Measurements from ENCODE around the gene DCLK1. TPM values are rescaled to one million over a fixed set of nuclear protein-coding genes. Genes with fewer than 3 reads are reported as not detected.

Gene DCLK1
- total RNA-seq, 5 donors from 2014 or later (not counting 1 experiment from before 2014, with no cell fraction given), result 0.03 to 0.09 TPM; not detected in 3

- Histone ChIP-seq H3K27me3 (replicated peaks in 1 of 2; ENCODE audit: control insufficient read depth in 2 of 2, extremely low read depth in 1 of 2, insufficient read depth in 2 of 2, low read length in 1 of 2) (no peaks in the 10 kb centered on the region), H3K27ac (ENCODE audit: low read length) (no peak overlapping the region), H3K4me3 (ENCODE audit: control insufficient read depth in 1 of 2, extremely low read depth in 1 of 2, low read length in 1 of 2) (no peak overlapping the region), H3K4me1 (ENCODE audit: control insufficient read depth in 1 of 2, extremely low read depth in 1 of 2, insufficient read depth in 2 of 2, low read length in 2 of 2) (no peaks in the 10 kb centered on the region), H3K9me3 (no peaks in the 10 kb centered on the region), H3K36me3 (ENCODE audit: control insufficient read depth in 2 of 2, extremely low read depth in 1 of 2, insufficient read depth in 1 of 2, low read length in 1 of 2) (no peaks in the 10 kb centered on the region)
- WGBS (ENCODE audit: insufficient coverage), result 100% methylated on average over 1 of the region's 5 CpGs
- CTCF ChIA-PET, result no interaction called here
- peaks cover 0 to 13% (median 8%) of the 10 kb centered on the region in 3 donors for H3K9me3 Mint-ChIP-seq
- ATAC-seq (replicated peaks in 1 of 4) (no peak), DNase-seq (no peak)
- no peaks in the 10 kb centered on the region for H3K4me1 Mint-ChIP-seq
- H3K27me3 Mint-ChIP-seq, result peaks cover 0 to 7% of the 10 kb centered on the region in 2 donors
- no peaks in the 10 kb centered on the region for H3K36me3 Mint-ChIP-seq
- POLR2A ChIA-PET, result no interaction called here
- no peak overlapping the region for H3K27ac Mint-ChIP-seq
- no peak overlapping the region for H3K4me3 Mint-ChIP-seq
These were observed 389.5 kb downstream of the DCLK1 start for GRCh38 chr13:35741657-35742056.

- H3K36me3 Mint-ChIP-seq, result no peaks in the 10 kb centered on the region
- no peak for DNase-seq
- H3K4me1 Mint-ChIP-seq, result no peaks in the 10 kb centered on the region
- no peak overlapping the region for H3K27ac Mint-ChIP-seq
- H3K4me3 ChIP-seq (ENCODE audit: control insufficient read depth in 1 of 2, extremely low read depth in 1 of 2, low read length in 1 of 2), result no peak overlapping the region
- POLR2A ChIA-PET, result no interaction called here
- H3K9me3 Mint-ChIP-seq, result peaks cover 0 to 13% (median 8%) of the 10 kb centered on the region in 3 donors
- no peak for ATAC-seq (replicated peaks in 1 of 4)
- no peaks in the 10 kb centered on the region for H3K4me1 ChIP-seq (ENCODE audit: control insufficient read depth in 1 of 2, extremely low read depth in 1 of 2, insufficient read depth in 2 of 2, low read length in 2 of 2)
- no peaks in the 10 kb centered on the region for H3K36me3 ChIP-seq (ENCODE audit: control insufficient read depth in 2 of 2, extremely low read depth in 1 of 2, insufficient read depth in 1 of 2, low read length in 1 of 2)
- peaks cover 0 to 7% of the 10 kb centered on the region in 2 donors for H3K27me3 Mint-ChIP-seq
- 40% methylated on average over 2 of the region's 2 CpGs for WGBS (ENCODE audit: insufficient coverage)
- H3K4me3 Mint-ChIP-seq, result no peak overlapping the region
- H3K27me3 ChIP-seq (replicated peaks in 1 of 2; ENCODE audit: control insufficient read depth in 2 of 2, extremely low read depth in 1 of 2, insufficient read depth in 2 of 2, low read length in 1 of 2), result no peaks in the 10 kb centered on the region
- no peak overlapping the region for H3K27ac ChIP-seq (ENCODE audit: low read length)
- CTCF ChIA-PET, result no interaction called here
- H3K9me3 ChIP-seq, result no peaks in the 10 kb centered on the region
These were observed 394.3 kb downstream of the DCLK1 start for GRCh38 chr13:35736876-35737275.

DNA sequence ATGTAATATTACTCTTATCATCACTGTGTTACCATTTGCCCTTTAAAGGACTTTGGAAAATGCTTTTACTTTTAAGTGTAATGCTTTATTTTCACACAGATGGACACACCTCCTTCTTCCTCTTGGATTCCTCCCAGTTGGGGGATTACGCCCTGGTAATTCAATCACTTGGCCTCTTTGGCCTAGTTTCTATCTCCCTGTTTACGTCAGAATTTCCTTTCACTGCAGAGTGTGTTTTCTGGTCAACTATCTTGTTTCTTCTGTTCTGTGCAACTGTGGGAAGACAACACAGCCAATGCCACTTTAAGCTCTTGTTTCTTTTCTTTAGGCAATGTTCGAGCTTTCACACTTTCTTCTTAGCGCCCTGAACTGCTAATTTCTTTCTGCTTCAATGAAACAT is 397.4 kb downstream of the DCLK1 start:
- Histone ChIP-seq H3K9me3 (no peaks in the 10 kb centered on the region), H3K27ac (ENCODE audit: low read length) (no peak overlapping the region), H3K4me1 (ENCODE audit: control insufficient read depth in 1 of 2, extremely low read depth in 1 of 2, insufficient read depth in 2 of 2, low read length in 2 of 2) (no peaks in the 10 kb centered on the region), H3K4me3 (ENCODE audit: control insufficient read depth in 1 of 2, extremely low read depth in 1 of 2, low read length in 1 of 2) (no peak overlapping the region), H3K36me3 (ENCODE audit: control insufficient read depth in 2 of 2, extremely low read depth in 1 of 2, insufficient read depth in 1 of 2, low read length in 1 of 2) (no peaks in the 10 kb centered on the region), H3K27me3 (replicated peaks in 1 of 2; ENCODE audit: control insufficient read depth in 2 of 2, extremely low read depth in 1 of 2, insufficient read depth in 2 of 2, low read length in 1 of 2) (no peaks in the 10 kb centered on the region)
- WGBS (ENCODE audit: insufficient coverage), result 85% methylated on average over 3 of the region's 4 CpGs
- H3K4me3 Mint-ChIP-seq, result no peak overlapping the region
- ChIA-PET POLR2A (interaction anchor here in 1 of 2 donors (0.6 kb wide), 1 partner anchor 275 kb away, joined by 3 read pairs; no protein-coding TSS in a partner anchor), CTCF (no interaction called here)
- DNase-seq, result no peak
- no peaks in the 10 kb centered on the region for H3K4me1 Mint-ChIP-seq
- H3K27ac Mint-ChIP-seq, result no peak overlapping the region
- no peaks in the 10 kb centered on the region for H3K27me3 Mint-ChIP-seq
- no peak for ATAC-seq (replicated peaks in 1 of 4)
- H3K36me3 Mint-ChIP-seq, result no peaks in the 10 kb centered on the region
- no peaks in the 10 kb centered on the region for H3K9me3 Mint-ChIP-seq

DNA sequence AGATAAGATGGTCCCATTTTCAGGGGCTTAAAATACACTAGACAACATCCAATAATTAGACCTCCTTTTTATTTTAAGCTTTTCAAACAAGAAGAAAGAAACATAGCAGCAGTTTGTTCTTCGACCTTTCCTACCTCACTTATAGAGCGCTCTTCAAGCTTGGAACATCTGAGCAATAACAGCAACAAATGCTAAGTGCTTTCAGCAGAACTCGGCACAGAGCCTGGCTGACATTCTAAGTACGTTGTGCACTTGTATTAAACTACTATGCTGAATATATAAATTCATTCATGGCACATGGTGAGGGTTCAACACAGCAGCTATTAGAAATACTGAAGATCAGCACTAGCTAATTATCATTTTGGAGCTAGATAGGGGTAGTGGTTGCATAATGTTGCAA is 398.6 kb downstream of the DCLK1 start:
- H3K27me3 Mint-ChIP-seq, result no peaks in the 10 kb centered on the region
- no peak overlapping the region for H3K27ac Mint-ChIP-seq
- CTCF ChIA-PET, result interaction anchor here in 1 of 2 donors (0.6 kb wide), 1 partner anchor 136 kb away, joined by 3 read pairs; no protein-coding TSS in a partner anchor

DNA sequence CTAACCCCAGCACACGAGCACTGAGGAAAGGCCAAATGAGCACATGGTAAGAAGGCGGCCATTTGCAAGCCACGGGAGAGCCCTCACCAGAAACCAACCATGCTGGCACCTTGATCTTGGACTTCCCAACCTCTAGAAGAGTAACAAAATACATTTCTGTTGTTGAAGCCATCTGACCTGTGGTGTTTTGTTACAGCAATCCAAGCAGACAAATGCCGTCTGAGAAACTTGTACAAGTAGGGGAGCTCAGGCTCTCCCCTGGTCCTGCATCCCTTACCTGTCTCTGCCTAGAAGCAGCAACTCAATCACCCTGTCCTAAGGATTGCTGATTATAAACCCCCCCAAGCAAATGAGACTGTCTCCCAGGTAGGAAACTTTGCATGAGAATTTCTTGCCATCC is 399.7 kb downstream of the DCLK1 start:
- Histone ChIP-seq H3K36me3 (ENCODE audit: control insufficient read depth in 2 of 2, extremely low read depth in 1 of 2, insufficient read depth in 1 of 2, low read length in 1 of 2) (no peaks in the 10 kb centered on the region), H3K4me1 (ENCODE audit: control insufficient read depth in 1 of 2, extremely low read depth in 1 of 2, insufficient read depth in 2 of 2, low read length in 2 of 2) (no peaks in the 10 kb centered on the region), H3K9me3 (no peaks in the 10 kb centered on the region), H3K4me3 (ENCODE audit: control insufficient read depth in 1 of 2, extremely low read depth in 1 of 2, low read length in 1 of 2) (no peak overlapping the region), H3K27ac (ENCODE audit: low read length) (no peak overlapping the region), H3K27me3 (replicated peaks in 1 of 2; ENCODE audit: control insufficient read depth in 2 of 2, extremely low read depth in 1 of 2, insufficient read depth in 2 of 2, low read length in 1 of 2) (no peaks in the 10 kb centered on the region)
- 84% methylated on average over 2 of the region's 4 CpGs for WGBS (ENCODE audit: insufficient coverage)
- ATAC-seq (replicated peaks in 1 of 4) (no peak), DNase-seq (no peak)
- no peaks in the 10 kb centered on the region for H3K27me3 Mint-ChIP-seq
- H3K36me3 Mint-ChIP-seq, result no peaks in the 10 kb centered on the region
- H3K27ac Mint-ChIP-seq, result no peak overlapping the region
- ChIA-PET POLR2A (no interaction called here), CTCF (no interaction called here)
- no peak overlapping the region for H3K4me3 Mint-ChIP-seq
- H3K9me3 Mint-ChIP-seq, result no peaks in the 10 kb centered on the region
- no peaks in the 10 kb centered on the region for H3K4me1 Mint-ChIP-seq

More for the DNA sequence above, 398.6 kb downstream of the DCLK1 start:
- WGBS (ENCODE audit: insufficient coverage), result 67% methylated on average over 1 of the region's 4 CpGs
- Mint-ChIP-seq H3K36me3 (no peaks in the 10 kb centered on the region), H3K4me3 (no peak overlapping the region), H3K4me1 (no peaks in the 10 kb centered on the region), H3K9me3 (no peaks in the 10 kb centered on the region)
- Histone ChIP-seq H3K4me1 (ENCODE audit: control insufficient read depth in 1 of 2, extremely low read depth in 1 of 2, insufficient read depth in 2 of 2, low read length in 2 of 2) (no peaks in the 10 kb centered on the region), H3K27me3 (replicated peaks in 1 of 2; ENCODE audit: control insufficient read depth in 2 of 2, extremely low read depth in 1 of 2, insufficient read depth in 2 of 2, low read length in 1 of 2) (no peaks in the 10 kb centered on the region), H3K27ac (ENCODE audit: low read length) (no peak overlapping the region), H3K4me3 (ENCODE audit: control insufficient read depth in 1 of 2, extremely low read depth in 1 of 2, low read length in 1 of 2) (no peak overlapping the region), H3K9me3 (no peaks in the 10 kb centered on the region), H3K36me3 (ENCODE audit: control insufficient read depth in 2 of 2, extremely low read depth in 1 of 2, insufficient read depth in 1 of 2, low read length in 1 of 2) (no peaks in the 10 kb centered on the region)
- DNase-seq (no peak), ATAC-seq (replicated peaks in 1 of 4) (no peak)
- POLR2A ChIA-PET, result no interaction called here

DNA sequence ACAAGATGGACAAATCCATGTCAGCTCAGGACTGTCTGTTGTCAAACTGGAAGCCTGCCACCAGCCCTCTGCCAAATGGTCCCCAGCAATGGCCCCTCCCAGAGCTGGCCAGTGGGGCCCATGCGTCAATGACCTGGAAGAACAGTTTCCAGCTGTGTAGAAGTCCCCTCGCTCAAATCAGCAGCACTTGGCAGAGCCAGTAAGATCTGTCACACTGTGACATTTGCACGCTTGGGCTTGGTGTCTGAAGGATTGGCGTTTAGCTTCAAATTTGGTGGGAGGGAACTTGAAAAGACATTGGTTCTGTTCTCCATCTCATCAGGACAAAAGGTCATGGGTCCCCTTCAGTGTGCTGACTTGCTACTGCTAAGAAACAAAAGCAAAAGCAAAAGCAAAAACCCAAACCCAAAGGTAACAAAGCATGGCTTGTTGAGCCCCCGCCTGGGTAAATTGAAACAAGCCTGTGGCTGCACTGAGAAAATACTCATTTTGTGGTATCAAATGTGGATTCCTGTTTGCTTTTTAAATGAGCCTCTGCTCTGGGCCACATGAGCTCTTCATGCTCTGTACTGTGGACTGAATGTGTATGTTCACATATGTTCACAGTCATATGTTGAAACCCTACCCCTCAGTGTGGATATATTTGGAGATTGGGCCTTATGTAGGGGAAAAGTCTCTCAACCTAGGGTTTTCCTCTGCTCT is 401.1 kb downstream of the DCLK1 start:
- ChIA-PET CTCF (no interaction called here), POLR2A (no interaction called here)
- Mint-ChIP-seq H3K36me3 (no peaks in the 10 kb centered on the region), H3K4me1 (no peaks in the 10 kb centered on the region), H3K9me3 (no peaks in the 10 kb centered on the region), H3K27ac (no peak overlapping the region), H3K4me3 (no peak overlapping the region), H3K27me3 (no peaks in the 10 kb centered on the region)
- Histone ChIP-seq H3K4me1 (ENCODE audit: control insufficient read depth in 1 of 2, extremely low read depth in 1 of 2, insufficient read depth in 2 of 2, low read length in 2 of 2) (no peaks in the 10 kb centered on the region), H3K36me3 (ENCODE audit: control insufficient read depth in 2 of 2, extremely low read depth in 1 of 2, insufficient read depth in 1 of 2, low read length in 1 of 2) (no peaks in the 10 kb centered on the region), H3K27me3 (replicated peaks in 1 of 2; ENCODE audit: control insufficient read depth in 2 of 2, extremely low read depth in 1 of 2, insufficient read depth in 2 of 2, low read length in 1 of 2) (no peaks in the 10 kb centered on the region), H3K27ac (ENCODE audit: low read length) (no peak overlapping the region), H3K9me3 (no peaks in the 10 kb centered on the region), H3K4me3 (ENCODE audit: control insufficient read depth in 1 of 2, extremely low read depth in 1 of 2, low read length in 1 of 2) (no peak overlapping the region)
- ATAC-seq (replicated peaks in 1 of 4) (no peak), DNase-seq (no peak)
- 94% methylated on average over 3 of the region's 5 CpGs for WGBS (ENCODE audit: insufficient coverage)

GRCh38 chr13:35727881-35728280 is 403.3 kb downstream of the DCLK1 start:
- Mint-ChIP-seq H3K36me3 (no peaks in the 10 kb centered on the region), H3K9me3 (no peaks in the 10 kb centered on the region), H3K4me1 (no peaks in the 10 kb centered on the region), H3K4me3 (no peak overlapping the region), H3K27me3 (no peaks in the 10 kb centered on the region), H3K27ac (no peak overlapping the region)
- H3K4me3 ChIP-seq (ENCODE audit: control insufficient read depth in 1 of 2, extremely low read depth in 1 of 2, low read length in 1 of 2), result no peak overlapping the region
- WGBS (ENCODE audit: insufficient coverage), result 87% methylated on average over 4 of the region's 6 CpGs
- no peaks in the 10 kb centered on the region for H3K27me3 ChIP-seq (replicated peaks in 1 of 2; ENCODE audit: control insufficient read depth in 2 of 2, extremely low read depth in 1 of 2, insufficient read depth in 2 of 2, low read length in 1 of 2)
- no peaks in the 10 kb centered on the region for H3K36me3 ChIP-seq (ENCODE audit: control insufficient read depth in 2 of 2, extremely low read depth in 1 of 2, insufficient read depth in 1 of 2, low read length in 1 of 2)
- DNase-seq (no peak), ATAC-seq (replicated peaks in 1 of 4) (no peak)
- CTCF ChIA-PET, result no interaction called here
- POLR2A ChIA-PET, result no interaction called here
- no peaks in the 10 kb centered on the region for H3K9me3 ChIP-seq
- H3K4me1 ChIP-seq (ENCODE audit: control insufficient read depth in 1 of 2, extremely low read depth in 1 of 2, insufficient read depth in 2 of 2, low read length in 2 of 2), result no peaks in the 10 kb centered on the region
- H3K27ac ChIP-seq (ENCODE audit: low read length), result no peak overlapping the region
